HFFc6 (cell line): ENCODE results near the gene DCUN1D2. TPM values are rescaled to one million over a fixed set of nuclear protein-coding genes. Genes with fewer than 3 reads are reported as not detected.

Source experiments
- DNase-seq: peaks from one replicate; pipeline ENCODE4 v3.0.0-alpha.2; 2018
- H3K27ac Mint-ChIP-seq: 2 replicates; pipeline ENCODE4 v1.8.0; 2020; ENCODE audit warnings: mild to moderate bottlenecking, mixed read lengths
- H3K27me3 Mint-ChIP-seq: 2 replicates; pipeline ENCODE4 v1.8.0; 2021; ENCODE audit warnings: mild to moderate bottlenecking, moderate library complexity, mixed read lengths; ENCODE audit not compliant: insufficient read depth
- H3K36me3 Mint-ChIP-seq: 2 replicates; pipeline ENCODE4 v1.8.0; 2021; ENCODE audit warnings: low read depth, mixed read lengths
- H3K4me1 Mint-ChIP-seq: 2 replicates; pipeline ENCODE4 v1.8.0; 2020; ENCODE audit warnings: low read depth, mixed read lengths
- H3K4me3 Mint-ChIP-seq: 2 replicates; pipeline ENCODE4 v1.8.0; 2020; ENCODE audit warnings: mild to moderate bottlenecking, moderate library complexity, mixed read lengths
- H3K9me3 Mint-ChIP-seq: 2 replicates; pipeline ENCODE4 v1.8.0; 2020; ENCODE audit warnings: mild to moderate bottlenecking, mixed read lengths
- total RNA-seq, 6 experiments: library from RNA; stranded (reverse); fragmentation: NEBNext Ultra II Directional; extraction: Animal tissue kit (Norgen Biotek cat#: 25700); gene quantifications; 2 replicates in 1 of 6; 3 replicates in 5 of 6; pipeline ENCODE4 v1.2.3, GENCODE V29; 2021
- TF ChIP-seq, protein P1 (sequence below): fragments of 200-600 bp; sonication (generic); IDR thresholded peaks from 2 replicates; pipeline ENCODE4 v1.5.0; 2021; ENCODE audit warnings: antibody characterized with exemption, mild to moderate bottlenecking

Gene DCUN1D2
- total RNA-seq, 6 experiments from 2014 or later, result 7.6 to 9.3 (median 9.0) TPM

DNA sequence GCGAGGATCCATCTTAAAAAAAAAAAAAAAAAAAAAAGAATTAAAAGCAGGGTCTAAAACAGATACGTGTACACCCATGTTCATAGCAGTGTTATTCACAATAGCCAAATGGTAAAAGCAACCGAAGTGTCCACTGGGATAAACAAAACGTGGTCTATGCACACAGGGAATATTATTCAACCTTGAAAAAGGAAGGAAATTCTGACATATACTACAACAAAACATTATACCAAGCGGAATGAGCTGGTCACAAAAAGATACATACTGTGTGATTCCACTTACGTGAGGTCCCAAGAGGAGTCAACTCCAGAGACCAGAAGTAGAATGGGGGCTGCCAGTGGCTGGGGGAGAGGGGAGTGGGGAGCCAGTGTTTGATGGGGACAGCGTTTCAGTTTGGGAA, 22.5 kb downstream of the DCUN1D2 start:
- DNase-seq, result no peak
- H3K27me3 Mint-ChIP-seq, result no peaks in the 10 kb centered on the region
- H3K4me1 Mint-ChIP-seq, result no peaks in the 10 kb centered on the region
- TF ChIP-seq, protein P1, sequence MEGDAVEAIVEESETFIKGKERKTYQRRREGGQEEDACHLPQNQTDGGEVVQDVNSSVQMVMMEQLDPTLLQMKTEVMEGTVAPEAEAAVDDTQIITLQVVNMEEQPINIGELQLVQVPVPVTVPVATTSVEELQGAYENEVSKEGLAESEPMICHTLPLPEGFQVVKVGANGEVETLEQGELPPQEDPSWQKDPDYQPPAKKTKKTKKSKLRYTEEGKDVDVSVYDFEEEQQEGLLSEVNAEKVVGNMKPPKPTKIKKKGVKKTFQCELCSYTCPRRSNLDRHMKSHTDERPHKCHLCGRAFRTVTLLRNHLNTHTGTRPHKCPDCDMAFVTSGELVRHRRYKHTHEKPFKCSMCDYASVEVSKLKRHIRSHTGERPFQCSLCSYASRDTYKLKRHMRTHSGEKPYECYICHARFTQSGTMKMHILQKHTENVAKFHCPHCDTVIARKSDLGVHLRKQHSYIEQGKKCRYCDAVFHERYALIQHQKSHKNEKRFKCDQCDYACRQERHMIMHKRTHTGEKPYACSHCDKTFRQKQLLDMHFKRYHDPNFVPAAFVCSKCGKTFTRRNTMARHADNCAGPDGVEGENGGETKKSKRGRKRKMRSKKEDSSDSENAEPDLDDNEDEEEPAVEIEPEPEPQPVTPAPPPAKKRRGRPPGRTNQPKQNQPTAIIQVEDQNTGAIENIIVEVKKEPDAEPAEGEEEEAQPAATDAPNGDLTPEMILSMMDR, result no peak
- H3K4me3 Mint-ChIP-seq, result no peak overlapping the region
- peaks cover 12% of the 10 kb centered on the region for H3K36me3 Mint-ChIP-seq
- no peak overlapping the region for H3K27ac Mint-ChIP-seq
- H3K9me3 Mint-ChIP-seq, result no peaks in the 10 kb centered on the region

DNA sequence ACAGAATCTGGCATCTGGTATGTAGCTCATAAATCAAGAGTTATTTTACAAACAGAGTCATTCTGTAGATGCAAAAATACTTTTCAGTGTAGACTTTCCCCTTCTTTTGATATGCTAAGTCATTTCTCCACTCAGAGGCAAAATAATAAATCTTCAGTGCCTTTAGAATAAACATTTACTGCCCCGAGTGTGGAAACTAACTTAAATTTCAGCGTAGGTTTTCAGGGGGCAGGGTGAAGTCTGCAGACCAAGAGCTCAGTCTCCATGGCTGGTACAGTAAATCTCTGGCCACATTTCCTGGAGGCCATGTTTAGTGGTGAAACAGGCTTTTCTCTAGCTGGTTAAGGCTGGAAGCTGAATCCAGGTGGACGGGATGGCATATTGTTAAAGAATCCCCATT, 24.1 kb downstream of the DCUN1D2 start:
- DNase-seq, result no peak
- peaks cover 7% of the 10 kb centered on the region for H3K36me3 Mint-ChIP-seq
- no peak overlapping the region for H3K4me3 Mint-ChIP-seq
- no peaks in the 10 kb centered on the region for H3K27me3 Mint-ChIP-seq
- H3K27ac Mint-ChIP-seq, result no peak overlapping the region
- H3K4me1 Mint-ChIP-seq, result no peaks in the 10 kb centered on the region
- TF ChIP-seq, protein P1, result no peak
- no peaks in the 10 kb centered on the region for H3K9me3 Mint-ChIP-seq

DNA sequence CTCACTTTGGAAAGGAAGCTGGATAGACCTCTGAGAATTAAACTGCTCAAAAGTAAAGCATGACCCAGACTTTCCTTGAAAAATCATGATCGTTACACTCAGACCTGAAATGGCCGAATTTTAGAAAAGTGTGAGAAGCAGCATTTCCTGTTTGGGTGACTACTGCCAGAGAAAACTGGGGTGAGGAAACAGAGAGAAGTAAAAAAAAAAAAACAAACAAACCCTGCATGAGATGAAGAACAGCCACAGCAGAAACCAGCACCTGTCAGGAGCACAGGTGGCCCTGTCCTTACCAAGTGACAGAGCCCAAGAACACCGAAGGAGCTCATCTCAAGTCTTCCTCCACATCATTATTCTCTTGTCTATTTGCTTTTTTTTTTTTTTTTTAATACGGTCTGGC, 25.2 kb downstream of the DCUN1D2 start:
- peaks cover 7% of the 10 kb centered on the region; the same call in 1 of the 2 replicates for H3K36me3 Mint-ChIP-seq

DNA sequence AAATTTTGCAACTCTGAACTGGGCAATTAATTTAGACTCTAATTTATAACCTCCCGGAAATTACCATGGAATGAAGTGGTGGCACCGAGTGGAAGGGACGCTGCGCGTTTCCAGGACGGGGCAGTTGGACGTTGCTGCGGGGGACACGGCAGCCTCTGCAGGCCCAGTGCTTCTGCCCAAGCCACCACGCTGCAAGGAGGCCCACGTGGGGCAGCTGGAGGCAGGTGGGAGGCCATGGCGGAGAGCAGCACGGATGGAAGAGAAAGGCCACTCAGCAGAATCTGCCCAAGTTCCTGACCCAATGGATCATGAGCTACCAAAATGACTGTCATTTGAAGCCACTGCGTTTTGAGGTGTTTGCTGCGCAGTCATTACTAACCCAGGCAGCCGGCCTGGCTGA, 26.0 kb downstream of the DCUN1D2 start:
- Mint-ChIP-seq H3K9me3 (no peaks in the 10 kb centered on the region), H3K36me3 (peaks cover 7% of the 10 kb centered on the region; the same call in 1 of the 2 replicates), H3K4me3 (no peak overlapping the region), H3K4me1 (no peaks in the 10 kb centered on the region), H3K27ac (no peak overlapping the region), H3K27me3 (no peaks in the 10 kb centered on the region; the same call in 1 of the 2 replicates)
- TF ChIP-seq, protein P1, result no peak
- DNase-seq, result no peak

More for the DNA sequence above, 25.2 kb downstream of the DCUN1D2 start:
- no peak overlapping the region for H3K27ac Mint-ChIP-seq
- no peaks in the 10 kb centered on the region; the same call in 1 of the 2 replicates for H3K27me3 Mint-ChIP-seq
- TF ChIP-seq, protein P1, result no peak
- H3K4me1 Mint-ChIP-seq, result no peaks in the 10 kb centered on the region
- no peak overlapping the region for H3K4me3 Mint-ChIP-seq
- H3K9me3 Mint-ChIP-seq, result no peaks in the 10 kb centered on the region
- DNase-seq, result no peak

DNA sequence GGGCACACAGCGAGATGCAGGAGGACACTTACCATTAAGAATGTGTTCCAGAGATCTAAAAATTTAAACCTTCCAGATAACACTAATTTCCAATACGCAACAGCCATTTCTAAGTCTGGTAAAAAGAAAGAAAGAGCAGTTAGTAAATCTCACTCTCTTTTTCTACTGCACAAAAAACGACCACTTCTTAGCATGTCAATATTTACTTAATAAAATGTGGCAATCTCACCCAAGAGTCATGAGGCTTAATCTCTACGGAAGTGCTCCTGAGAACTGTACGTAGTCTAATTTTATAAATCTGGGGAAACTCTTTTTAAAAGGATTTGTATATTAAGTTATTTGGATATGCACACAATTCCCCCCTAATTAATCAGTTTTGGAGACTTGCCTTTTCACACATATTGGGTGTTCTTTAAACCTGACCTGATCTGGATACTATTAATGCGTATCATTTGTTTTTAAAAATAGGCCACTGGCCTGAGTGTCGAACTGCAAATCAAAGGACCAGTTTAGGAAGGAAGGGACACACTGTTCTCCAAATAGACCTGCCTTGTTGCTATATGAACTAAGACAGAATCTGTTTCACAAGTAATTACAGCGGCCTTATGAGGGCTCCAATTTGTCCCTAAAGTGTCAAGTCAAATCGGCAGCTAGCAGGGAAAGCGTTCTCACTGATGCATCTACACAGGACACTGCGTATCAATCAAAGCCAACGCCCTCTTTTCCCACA, 29.3 kb downstream of the DCUN1D2 start:
- peaks cover 12% of the 10 kb centered on the region for H3K36me3 Mint-ChIP-seq

More for the DNA sequence above, 29.3 kb downstream of the DCUN1D2 start:
- DNase-seq, result no peak
- TF ChIP-seq, protein P1, result no peak
- Mint-ChIP-seq H3K4me1 (no peaks in the 10 kb centered on the region), H3K27me3 (no peaks in the 10 kb centered on the region; the same call in 1 of the 2 replicates), H3K27ac (no peak overlapping the region), H3K4me3 (no peak overlapping the region), H3K9me3 (no peaks in the 10 kb centered on the region)
